K562 (cell line): Measurements from ENCODE around the gene FATE1.

ENCODE experiments used
- EGR1 ChIP-seq: fragments of 450-650 bp; conservative IDR thresholded peaks from 2 replicates; pipeline ENCODE4 v1.6.1; 2017; ENCODE audit warnings: mild to moderate bottlenecking
- FIP1L1 ChIP-seq: fragments of 200-400 bp; formaldehyde crosslinking; IDR thresholded peaks from 2 replicates; pipeline ENCODE4 v1.6.1; 2018; ENCODE audit warnings: mild to moderate bottlenecking, low read depth, low read length; ENCODE audit not compliant: poor library complexity, severe bottlenecking
- FOS ChIP-seq: IDR thresholded peaks from 3 replicates; pipeline ENCODE4 v1.6.1; 2011; ENCODE audit not compliant: insufficient read length; ENCODE audit errors: extremely low read depth
- GTF2E2 ChIP-seq: fragments of 200-800 bp; sonication (Bioruptor generic); IDR thresholded peaks from 2 replicates; pipeline ENCODE4 v1.6.1; 2016; ENCODE audit warnings: missing genetic modification characterization, missing compliant biosample characterization
- NFYB ChIP-seq: IDR thresholded peaks from 2 replicates; pipeline ENCODE4 v1.6.1; 2011; ENCODE audit warnings: mild to moderate bottlenecking, moderate library complexity; ENCODE audit not compliant: insufficient read length; ENCODE audit errors: extremely low read depth
- NR2C2 ChIP-seq, 2 experiments: fragments of 200-800 bp in 1 of 2; sonication (Bioruptor generic) in 1 of 2; sonication (generic) in 1 of 2; formaldehyde crosslinking in 1 of 2; IDR thresholded peaks; 2 replicates each; pipeline versions ENCODE4 v1.6.1 to v1.8.0; 2016 to 2022; ENCODE audit warnings: mild to moderate bottlenecking in 1 of 2, missing compliant biosample characterization in 1 of 2, missing genetic modification characterization in 1 of 2, missing genetic modification reagents in 1 of 2
- POLR2AphosphoS5 ChIP-seq: IDR thresholded peaks from 2 replicates; pipeline ENCODE4 v1.6.1; 2011; ENCODE audit warnings: mild to moderate bottlenecking, low read depth, low read length, moderate library complexity; ENCODE audit not compliant: control insufficient read depth, insufficient read depth
- SNIP1 ChIP-seq: fragments of 450-650 bp; IDR thresholded peaks from 2 replicates; pipeline ENCODE4 v1.7.1; 2017; ENCODE audit warnings: low read depth, mild to moderate bottlenecking
- SNRNP70 ChIP-seq: fragments of 200-400 bp; formaldehyde crosslinking; optimal IDR thresholded peaks from 2 replicates; pipeline ENCODE3; 2017; ENCODE audit warnings: low read depth, low read length
- TF ChIP-seq, protein P1 (sequence below), 3 experiments: IDR thresholded peaks in 2 of 3; conservative IDR thresholded peaks in 1 of 3; 2 replicates each; pipeline ENCODE4 v1.5.1; 2011 to 2012; ENCODE audit warnings: low read length in 3 of 3, mild to moderate bottlenecking in 3 of 3, control low read depth in 2 of 3, improper control_type of control experiment in 1 of 3, inconsistent platforms in 1 of 3, low read depth in 1 of 3, mixed read lengths in 1 of 3, moderate library complexity in 1 of 3; ENCODE audit not compliant: insufficient read depth in 2 of 3
- TF ChIP-seq, protein P2 (sequence below): sonication (generic); formaldehyde crosslinking; IDR thresholded peaks from 2 replicates; pipeline ENCODE4 v1.4.0; 2020; ENCODE audit warnings: mild to moderate bottlenecking, missing genetic modification reagents
- TF ChIP-seq, protein P3 (sequence below): fragments of 250-450 bp; sonication (Bioruptor Pico); IDR thresholded peaks from 2 replicates; pipeline ENCODE4 v1.8.0; 2022; ENCODE audit warnings: moderate library complexity, mild to moderate bottlenecking, inconsistent platforms

DNA sequence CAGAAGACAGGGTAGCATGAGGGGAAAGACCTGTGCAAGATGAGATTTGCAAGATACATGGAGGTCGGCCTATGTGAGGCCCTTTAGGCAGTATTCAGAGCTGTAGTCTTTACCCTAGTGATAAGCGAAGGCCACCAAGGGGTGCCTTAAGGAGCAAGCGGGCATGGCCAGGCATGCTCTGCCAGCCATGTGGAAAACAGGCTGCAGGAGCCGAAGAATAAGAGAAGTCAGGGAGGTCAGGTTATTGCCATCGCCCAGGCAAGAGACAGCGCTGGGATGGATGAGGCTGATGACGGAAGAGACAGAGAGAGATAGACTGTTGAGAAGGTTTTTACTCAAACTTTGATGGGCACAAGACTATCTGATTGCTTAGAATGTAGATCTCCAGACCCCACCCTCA lies 7.0 kb upstream of the FATE1 start:
- no peak for TF ChIP-seq SNIP1
- TF ChIP-seq GTF2E2 (tag), result no peak
- TF ChIP-seq FOS, result no peak
- TF ChIP-seq, protein P1, sequence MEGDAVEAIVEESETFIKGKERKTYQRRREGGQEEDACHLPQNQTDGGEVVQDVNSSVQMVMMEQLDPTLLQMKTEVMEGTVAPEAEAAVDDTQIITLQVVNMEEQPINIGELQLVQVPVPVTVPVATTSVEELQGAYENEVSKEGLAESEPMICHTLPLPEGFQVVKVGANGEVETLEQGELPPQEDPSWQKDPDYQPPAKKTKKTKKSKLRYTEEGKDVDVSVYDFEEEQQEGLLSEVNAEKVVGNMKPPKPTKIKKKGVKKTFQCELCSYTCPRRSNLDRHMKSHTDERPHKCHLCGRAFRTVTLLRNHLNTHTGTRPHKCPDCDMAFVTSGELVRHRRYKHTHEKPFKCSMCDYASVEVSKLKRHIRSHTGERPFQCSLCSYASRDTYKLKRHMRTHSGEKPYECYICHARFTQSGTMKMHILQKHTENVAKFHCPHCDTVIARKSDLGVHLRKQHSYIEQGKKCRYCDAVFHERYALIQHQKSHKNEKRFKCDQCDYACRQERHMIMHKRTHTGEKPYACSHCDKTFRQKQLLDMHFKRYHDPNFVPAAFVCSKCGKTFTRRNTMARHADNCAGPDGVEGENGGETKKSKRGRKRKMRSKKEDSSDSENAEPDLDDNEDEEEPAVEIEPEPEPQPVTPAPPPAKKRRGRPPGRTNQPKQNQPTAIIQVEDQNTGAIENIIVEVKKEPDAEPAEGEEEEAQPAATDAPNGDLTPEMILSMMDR (IDR thresholded peaks at IDR 0.05 in 2 of 3, conservative IDR thresholded peaks at IDR 0.05 in 1 of 3; ENCODE audit: insufficient read depth in 2 of 3, low read depth in 1 of 3, low read length in 3 of 3), result no peak
- TF ChIP-seq NR2C2 (CRISPR knock-in tag; IDR thresholded peaks at IDR 0.05), result no peak
- TF ChIP-seq NR2C2 (tag; IDR thresholded peaks at IDR 0.05), result no peak
- TF ChIP-seq, protein P2, sequence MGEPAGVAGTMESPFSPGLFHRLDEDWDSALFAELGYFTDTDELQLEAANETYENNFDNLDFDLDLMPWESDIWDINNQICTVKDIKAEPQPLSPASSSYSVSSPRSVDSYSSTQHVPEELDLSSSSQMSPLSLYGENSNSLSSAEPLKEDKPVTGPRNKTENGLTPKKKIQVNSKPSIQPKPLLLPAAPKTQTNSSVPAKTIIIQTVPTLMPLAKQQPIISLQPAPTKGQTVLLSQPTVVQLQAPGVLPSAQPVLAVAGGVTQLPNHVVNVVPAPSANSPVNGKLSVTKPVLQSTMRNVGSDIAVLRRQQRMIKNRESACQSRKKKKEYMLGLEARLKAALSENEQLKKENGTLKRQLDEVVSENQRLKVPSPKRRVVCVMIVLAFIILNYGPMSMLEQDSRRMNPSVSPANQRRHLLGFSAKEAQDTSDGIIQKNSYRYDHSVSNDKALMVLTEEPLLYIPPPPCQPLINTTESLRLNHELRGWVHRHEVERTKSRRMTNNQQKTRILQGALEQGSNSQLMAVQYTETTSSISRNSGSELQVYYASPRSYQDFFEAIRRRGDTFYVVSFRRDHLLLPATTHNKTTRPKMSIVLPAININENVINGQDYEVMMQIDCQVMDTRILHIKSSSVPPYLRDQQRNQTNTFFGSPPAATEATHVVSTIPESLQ, result no peak
- TF ChIP-seq SNRNP70, result no peak
- TF ChIP-seq, protein P3, sequence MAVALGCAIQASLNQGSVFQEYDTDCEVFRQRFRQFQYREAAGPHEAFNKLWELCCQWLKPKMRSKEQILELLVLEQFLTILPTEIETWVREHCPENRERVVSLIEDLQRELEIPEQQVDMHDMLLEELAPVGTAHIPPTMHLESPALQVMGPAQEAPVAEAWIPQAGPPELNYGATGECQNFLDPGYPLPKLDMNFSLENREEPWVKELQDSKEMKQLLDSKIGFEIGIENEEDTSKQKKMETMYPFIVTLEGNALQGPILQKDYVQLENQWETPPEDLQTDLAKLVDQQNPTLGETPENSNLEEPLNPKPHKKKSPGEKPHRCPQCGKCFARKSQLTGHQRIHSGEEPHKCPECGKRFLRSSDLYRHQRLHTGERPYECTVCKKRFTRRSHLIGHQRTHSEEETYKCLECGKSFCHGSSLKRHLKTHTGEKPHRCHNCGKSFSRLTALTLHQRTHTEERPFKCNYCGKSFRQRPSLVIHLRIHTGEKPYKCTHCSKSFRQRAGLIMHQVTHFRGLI (CRISPR knock-in tag), result no peak
- no peak for TF ChIP-seq NFYB
- no peak for TF ChIP-seq EGR1
- TF ChIP-seq POLR2AphosphoS5, result no peak
- no peak for TF ChIP-seq FIP1L1
